Vagina (tissue), 2 donors: ENCODE measurements around the gene PLAA. TPM values are rescaled to one million over a fixed set of nuclear protein-coding genes. Genes with fewer than 3 reads are reported as not detected.

Experiments
- DNase-seq, 2 donors: peaks; one replicate each; pipeline ENCODE4 v3.0.0-alpha.2; 2017; ENCODE audit errors: extremely low spot score in 2 of 2
- H3K27ac ChIP-seq: fragments of 200-600 bp; sonication (generic); one replicate; pipeline ENCODE4 v1.5.1; 2019
- H3K27me3 ChIP-seq: fragments of 200-600 bp; sonication (generic); one replicate; pipeline ENCODE4 v1.5.1; 2019
- H3K36me3 ChIP-seq, 2 donors: fragments of 200-600 bp; sonication (generic); one replicate each; pipeline ENCODE4 v1.5.1; 2017 to 2019
- H3K4me1 ChIP-seq: fragments of 200-600 bp; sonication (generic); one replicate; pipeline ENCODE4 v1.5.1; 2019
- H3K4me3 ChIP-seq, 2 donors: fragments of 200-600 bp; sonication (generic); 1 replicate in 1 of 2; 2 replicates in 1 of 2; pipeline ENCODE4 v1.5.1; 2016 to 2019
- H3K9me3 ChIP-seq: fragments of 200-600 bp; sonication (generic); one replicate; pipeline ENCODE4 v1.5.1; 2019
- POLR2A ChIP-seq, 2 donors: fragments of 450-650 bp; IDR thresholded peaks; one replicate each; pipeline ENCODE4 v1.6.1; 2017; ENCODE audit warnings: antibody characterized with exemption in 2 of 2, mild to moderate bottlenecking in 2 of 2, moderate library complexity in 2 of 2
- POLR2AphosphoS5 ChIP-seq, 2 donors: sonication (generic); formaldehyde crosslinking; IDR thresholded peaks; one replicate each; pipeline ENCODE4 v1.9.0; 2017; ENCODE audit warnings: antibody characterized with exemption in 2 of 2, mild to moderate bottlenecking in 2 of 2, low read depth in 1 of 2; ENCODE audit not compliant: insufficient read depth in 1 of 2
- intact Hi-C: fragments of 100-400 bp; cut with DNase I; formaldehyde crosslinking; loops from one replicate; pipeline ENCODE4 v1.15.1; 2023
- total RNA-seq: library from RNA; depleted of rRNA; stranded (reverse); fragments of >200 nt; gene quantifications from one replicate; pipeline ENCODE4 v1.2.3, GENCODE V29; 2016
- TF ChIP-seq, protein P1 (sequence below), 3 experiments: fragments of 450-650 bp in 2 of 3; fragments of 200-600 bp in 1 of 3; sonication (generic) in 1 of 3; IDR thresholded peaks; one replicate each; pipeline ENCODE4 v1.5.1; 2017 to 2019; ENCODE audit warnings: antibody characterized with exemption in 3 of 3, mild to moderate bottlenecking in 2 of 3, moderate library complexity in 2 of 3

Gene PLAA
- 28.5 TPM for total RNA-seq

DNA sequence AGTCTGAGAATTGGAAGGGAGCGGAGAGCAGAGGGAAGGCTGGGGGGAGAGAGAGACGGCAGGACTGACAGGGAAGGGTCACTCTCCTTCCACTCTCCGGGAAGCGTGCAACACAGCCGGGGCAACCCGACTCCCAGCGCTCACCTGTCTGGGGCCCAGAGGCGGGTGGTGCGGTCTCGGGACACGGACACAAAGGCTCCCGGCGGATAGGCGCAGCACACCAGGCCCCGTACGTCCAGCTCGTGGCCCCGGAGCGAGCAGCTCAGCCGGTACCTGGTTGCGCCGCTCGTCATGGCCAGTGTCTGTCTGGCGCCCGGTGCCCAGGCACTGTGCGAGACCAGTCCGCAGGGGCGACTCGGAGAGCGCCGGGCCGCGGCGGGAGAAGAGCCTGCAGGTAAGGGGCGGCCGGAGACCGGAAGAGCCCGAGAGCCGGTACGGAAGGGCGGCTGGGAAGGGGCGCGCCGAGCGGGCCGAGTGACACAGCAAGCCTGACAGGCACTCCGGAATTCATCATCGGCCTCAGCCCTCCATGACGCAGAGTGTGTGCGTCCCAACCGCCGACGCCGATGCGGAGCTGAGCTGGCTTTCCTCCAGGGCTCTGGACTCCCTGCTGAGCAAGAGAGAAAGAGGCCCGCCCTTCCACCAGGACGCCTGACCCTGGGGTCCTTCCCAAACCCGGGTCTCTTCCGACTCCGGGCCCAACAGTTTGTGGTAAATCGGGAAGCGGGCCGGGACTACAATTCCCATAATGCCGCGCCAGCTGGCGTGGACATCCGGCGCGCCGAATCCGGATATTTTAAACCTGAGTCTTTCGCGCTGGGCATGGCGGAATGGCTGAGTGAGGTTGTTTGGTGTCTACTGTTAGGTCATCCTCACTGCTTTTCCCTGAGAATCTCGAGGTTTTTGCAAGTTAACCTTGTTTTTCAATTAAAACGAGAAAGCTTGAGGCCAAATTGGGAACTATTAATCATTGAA, at the start of gene PLAA:
TSS of gene PLAA (minus strand) at position 490 of the 975 bp plus-strand sequence. CDS start at position 293, 197 bp downstream.
- H3K36me3 ChIP-seq: no peaks in the 10 kb centered on the region
- peak within 1 kb of the TSS; percentile 97 for H3K27ac ChIP-seq
- intact Hi-C loops: loop anchor here (10.0 kb wide), 1 partner anchor 52 kb away; the partner anchor contains the start of gene CAAP1
- H3K9me3 ChIP-seq: no peaks in the 10 kb centered on the region
- no peaks in the 10 kb centered on the region for H3K27me3 ChIP-seq
- peak in 1 of 2 donors; percentile 95 for DNase-seq
- peaks cover 41% of the 10 kb centered on the region for H3K4me1 ChIP-seq
- peak; percentile 94 to 97 for TF ChIP-seq POLR2AphosphoS5 (IDR thresholded peaks at IDR 0.05; ENCODE audit: insufficient read depth in 1 of 2, low read depth in 1 of 2)
- TF ChIP-seq, protein P1, sequence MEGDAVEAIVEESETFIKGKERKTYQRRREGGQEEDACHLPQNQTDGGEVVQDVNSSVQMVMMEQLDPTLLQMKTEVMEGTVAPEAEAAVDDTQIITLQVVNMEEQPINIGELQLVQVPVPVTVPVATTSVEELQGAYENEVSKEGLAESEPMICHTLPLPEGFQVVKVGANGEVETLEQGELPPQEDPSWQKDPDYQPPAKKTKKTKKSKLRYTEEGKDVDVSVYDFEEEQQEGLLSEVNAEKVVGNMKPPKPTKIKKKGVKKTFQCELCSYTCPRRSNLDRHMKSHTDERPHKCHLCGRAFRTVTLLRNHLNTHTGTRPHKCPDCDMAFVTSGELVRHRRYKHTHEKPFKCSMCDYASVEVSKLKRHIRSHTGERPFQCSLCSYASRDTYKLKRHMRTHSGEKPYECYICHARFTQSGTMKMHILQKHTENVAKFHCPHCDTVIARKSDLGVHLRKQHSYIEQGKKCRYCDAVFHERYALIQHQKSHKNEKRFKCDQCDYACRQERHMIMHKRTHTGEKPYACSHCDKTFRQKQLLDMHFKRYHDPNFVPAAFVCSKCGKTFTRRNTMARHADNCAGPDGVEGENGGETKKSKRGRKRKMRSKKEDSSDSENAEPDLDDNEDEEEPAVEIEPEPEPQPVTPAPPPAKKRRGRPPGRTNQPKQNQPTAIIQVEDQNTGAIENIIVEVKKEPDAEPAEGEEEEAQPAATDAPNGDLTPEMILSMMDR (IDR thresholded peaks at IDR 0.05): no peak
- TF ChIP-seq POLR2A (IDR thresholded peaks at IDR 0.05): no peak
- H3K4me3 ChIP-seq: peak within 1 kb of the TSS; percentile 98 to 100

DNA sequence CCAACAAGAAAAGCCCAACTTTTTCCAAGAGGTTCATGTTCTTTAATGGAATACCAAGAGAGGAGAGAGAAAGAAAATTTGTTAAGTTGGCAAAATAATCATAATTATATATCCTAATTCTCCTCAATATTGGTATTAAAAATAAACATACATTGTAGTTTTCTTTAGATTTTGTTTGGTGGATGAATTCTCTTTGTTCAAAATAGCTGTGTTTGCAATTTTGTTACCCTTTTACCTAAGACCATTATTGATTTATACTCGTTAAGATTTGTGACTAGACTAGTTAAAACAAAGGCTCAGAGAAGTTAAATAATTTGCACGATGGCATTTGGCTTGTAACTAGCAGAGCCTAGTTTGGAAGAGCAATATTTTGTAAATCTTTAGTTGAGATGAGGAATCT, 48.8 kb upstream of the PLAA start:
- H3K4me3 ChIP-seq: no peak overlapping the region
- no peak for TF ChIP-seq POLR2AphosphoS5 (IDR thresholded peaks at IDR 0.05; ENCODE audit: insufficient read depth in 1 of 2, low read depth in 1 of 2)
- no peaks in the 10 kb centered on the region for H3K9me3 ChIP-seq
- H3K27me3 ChIP-seq: no peaks in the 10 kb centered on the region
- H3K4me1 ChIP-seq: no peaks in the 10 kb centered on the region
- no peak for DNase-seq
- intact Hi-C loops: no loop called here
- peaks cover 0 to 4% of the 10 kb centered on the region in 2 donors for H3K36me3 ChIP-seq
- H3K27ac ChIP-seq: no peak overlapping the region

DNA sequence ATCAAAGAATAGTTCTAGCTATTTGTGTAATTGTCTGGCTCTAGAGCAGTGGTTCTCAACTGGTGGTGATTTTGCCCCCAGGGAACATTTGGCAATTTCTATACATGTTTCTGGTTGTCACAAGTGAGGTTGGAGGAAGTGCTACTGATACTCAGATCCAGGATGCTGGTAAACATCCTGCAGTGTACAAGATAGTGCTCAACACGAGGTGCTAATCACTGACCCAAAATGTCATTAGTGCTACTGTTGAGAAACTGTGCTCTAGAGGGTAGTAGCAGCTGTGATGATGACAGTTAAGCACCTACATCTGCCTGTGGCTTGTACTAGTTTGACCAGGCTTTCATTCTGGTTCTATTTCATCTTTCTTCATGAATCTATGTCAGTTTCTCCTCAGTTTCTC, 36.3 kb upstream of the PLAA start:
- Histone ChIP-seq H3K27ac (no peak overlapping the region), H3K27me3 (no peaks in the 10 kb centered on the region), H3K36me3 (peaks cover 0 to 36% of the 10 kb centered on the region in 2 donors), H3K4me1 (no peaks in the 10 kb centered on the region), H3K9me3 (no peaks in the 10 kb centered on the region), H3K4me3 (no peak overlapping the region)
- DNase-seq: no peak
- TF ChIP-seq POLR2A (IDR thresholded peaks at IDR 0.05) (no peak), POLR2AphosphoS5 (IDR thresholded peaks at IDR 0.05; ENCODE audit: insufficient read depth in 1 of 2, low read depth in 1 of 2) (no peak)
- TF ChIP-seq, protein P1 (IDR thresholded peaks at IDR 0.05): no peak
- intact Hi-C loops: no loop called here

DNA sequence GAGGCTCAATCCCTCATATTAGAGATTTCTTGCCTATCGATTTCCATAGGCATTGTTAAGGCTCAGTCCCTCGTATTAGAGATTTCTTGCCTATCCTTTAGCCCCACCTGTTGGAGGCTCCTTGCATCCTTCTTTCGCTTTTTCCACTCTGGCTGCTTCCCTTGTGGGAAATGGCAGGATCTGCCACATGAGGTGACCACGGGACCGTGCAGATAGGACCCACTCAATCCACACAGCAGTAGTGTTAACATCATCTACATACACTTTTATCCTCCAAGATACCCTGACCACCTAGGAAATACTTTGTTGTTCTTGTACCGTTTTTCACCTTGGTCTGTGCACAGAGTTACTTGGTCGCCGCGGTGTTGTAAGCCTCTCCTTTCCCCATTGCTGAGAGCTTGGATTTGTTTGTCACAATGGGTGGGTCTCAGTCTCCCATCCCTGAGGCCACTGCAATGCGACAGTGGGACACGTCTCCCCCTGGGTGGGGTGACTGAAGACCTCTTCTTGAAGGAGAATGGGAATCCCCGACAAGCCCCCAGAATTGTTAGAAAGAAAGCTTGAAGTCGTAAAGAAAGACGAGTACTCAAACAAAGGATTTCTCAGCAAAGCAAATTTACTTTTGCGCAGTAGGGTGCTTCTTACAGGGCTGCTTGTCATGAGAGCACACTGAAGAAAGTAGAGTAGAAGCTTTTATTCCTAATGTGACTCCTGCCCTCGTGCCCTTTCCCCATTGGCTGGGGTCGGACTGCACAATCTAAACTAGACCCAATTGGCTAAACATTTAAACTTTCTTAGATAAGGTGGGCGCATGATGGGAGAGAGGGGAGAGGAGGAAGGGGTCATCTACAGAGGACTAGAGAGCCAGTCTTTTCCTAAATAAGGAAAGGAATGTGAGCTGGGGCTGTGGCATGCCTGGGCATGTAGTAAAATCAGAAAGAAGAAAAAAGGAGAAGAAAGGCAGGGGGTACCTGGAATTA, 29.0 kb upstream of the PLAA start:
- intact Hi-C loops: no loop called here
- H3K27ac ChIP-seq: no peak overlapping the region
- DNase-seq: no peak
- no peaks in the 10 kb centered on the region for H3K27me3 ChIP-seq
- H3K4me1 ChIP-seq: no peaks in the 10 kb centered on the region
- H3K4me3 ChIP-seq: no peak overlapping the region
- H3K9me3 ChIP-seq: no peaks in the 10 kb centered on the region
- TF ChIP-seq POLR2AphosphoS5 (IDR thresholded peaks at IDR 0.05; ENCODE audit: insufficient read depth in 1 of 2, low read depth in 1 of 2) (no peak), POLR2A (IDR thresholded peaks at IDR 0.05) (no peak)
- TF ChIP-seq, protein P1 (IDR thresholded peaks at IDR 0.05): no peak
- H3K36me3 ChIP-seq: peaks cover 0 to 4% of the 10 kb centered on the region in 2 donors

DNA sequence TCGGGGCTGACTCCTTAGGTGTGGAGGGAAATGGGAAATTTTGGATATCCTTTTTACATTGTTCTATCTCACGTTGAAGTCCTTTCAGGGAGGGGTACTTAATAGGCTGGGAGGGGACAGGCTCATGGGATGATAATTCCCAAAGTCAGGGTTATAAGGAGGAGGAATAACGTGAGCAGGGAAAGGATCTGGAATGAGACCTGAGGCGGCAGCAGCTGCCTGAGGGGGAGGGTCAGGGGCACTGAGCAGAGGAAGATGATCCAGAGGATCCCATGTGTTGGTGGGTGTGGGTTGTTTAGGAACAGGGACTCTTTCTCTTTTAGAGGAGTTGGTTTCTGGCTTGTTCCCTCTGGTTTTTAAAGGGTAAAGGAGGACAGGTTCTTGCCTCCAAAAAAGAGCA, 27.9 kb upstream of the PLAA start:
- intact Hi-C loops: no loop called here
- no peaks in the 10 kb centered on the region for H3K9me3 ChIP-seq

More for the DNA sequence above, 27.9 kb upstream of the PLAA start:
- DNase-seq: no peak
- Histone ChIP-seq H3K27me3 (no peaks in the 10 kb centered on the region), H3K4me1 (no peaks in the 10 kb centered on the region), H3K4me3 (no peak overlapping the region), H3K36me3 (peaks cover 0 to 3% of the 10 kb centered on the region in 2 donors), H3K27ac (no peak overlapping the region)
- TF ChIP-seq, protein P1 (IDR thresholded peaks at IDR 0.05): no peak
- TF ChIP-seq POLR2A (IDR thresholded peaks at IDR 0.05) (no peak), POLR2AphosphoS5 (IDR thresholded peaks at IDR 0.05; ENCODE audit: insufficient read depth in 1 of 2, low read depth in 1 of 2) (no peak)
